Fibroblast of lung (primary cell): Measurements from ENCODE around the gene THRAP3.

Experiments
- EZH2 ChIP-seq: IDR thresholded peaks from 2 replicates; pipeline ENCODE4 v1.5.1; 2012; ENCODE audit warnings: low read length, control low read depth, mild to moderate bottlenecking; ENCODE audit errors: missing control alignments
- TF ChIP-seq, protein P1 (sequence below), 2 donors: IDR thresholded peaks in 1 of 2; conservative IDR thresholded peaks in 1 of 2; 1 replicate in 1 of 2; 2 replicates in 1 of 2; pipeline ENCODE4 v1.5.1; 2011 to 2012; ENCODE audit warnings: low read length in 2 of 2, control low read depth in 1 of 2, inconsistent platforms in 1 of 2, low read depth in 1 of 2, mild to moderate bottlenecking in 1 of 2

DNA sequence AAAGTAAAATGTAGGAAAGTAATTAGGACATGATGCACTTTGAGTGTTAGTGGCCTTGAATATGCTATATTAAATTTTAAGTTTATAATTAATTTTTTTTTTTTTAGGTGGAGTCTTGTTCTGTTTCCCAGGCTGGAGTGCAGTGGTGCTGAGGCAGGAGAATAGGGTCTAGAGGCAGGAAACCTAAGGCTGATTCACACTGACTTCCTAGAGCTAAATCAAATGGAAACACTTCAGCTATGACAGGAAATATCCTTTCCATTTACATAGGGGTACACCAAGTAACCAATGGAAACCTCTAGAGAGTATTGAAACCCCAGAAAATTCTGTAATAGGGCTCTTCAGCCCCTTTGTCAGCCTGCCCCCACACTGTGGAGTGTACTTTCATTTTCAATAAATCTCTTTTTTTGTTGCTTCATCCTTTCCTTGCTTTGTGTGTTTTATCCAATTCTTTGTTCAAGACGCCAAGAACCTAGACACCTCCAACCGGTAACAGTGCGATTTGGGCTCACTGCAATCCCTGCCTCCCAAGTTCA is 17.9 kb upstream of the THRAP3 start:
- TF ChIP-seq, protein P1, sequence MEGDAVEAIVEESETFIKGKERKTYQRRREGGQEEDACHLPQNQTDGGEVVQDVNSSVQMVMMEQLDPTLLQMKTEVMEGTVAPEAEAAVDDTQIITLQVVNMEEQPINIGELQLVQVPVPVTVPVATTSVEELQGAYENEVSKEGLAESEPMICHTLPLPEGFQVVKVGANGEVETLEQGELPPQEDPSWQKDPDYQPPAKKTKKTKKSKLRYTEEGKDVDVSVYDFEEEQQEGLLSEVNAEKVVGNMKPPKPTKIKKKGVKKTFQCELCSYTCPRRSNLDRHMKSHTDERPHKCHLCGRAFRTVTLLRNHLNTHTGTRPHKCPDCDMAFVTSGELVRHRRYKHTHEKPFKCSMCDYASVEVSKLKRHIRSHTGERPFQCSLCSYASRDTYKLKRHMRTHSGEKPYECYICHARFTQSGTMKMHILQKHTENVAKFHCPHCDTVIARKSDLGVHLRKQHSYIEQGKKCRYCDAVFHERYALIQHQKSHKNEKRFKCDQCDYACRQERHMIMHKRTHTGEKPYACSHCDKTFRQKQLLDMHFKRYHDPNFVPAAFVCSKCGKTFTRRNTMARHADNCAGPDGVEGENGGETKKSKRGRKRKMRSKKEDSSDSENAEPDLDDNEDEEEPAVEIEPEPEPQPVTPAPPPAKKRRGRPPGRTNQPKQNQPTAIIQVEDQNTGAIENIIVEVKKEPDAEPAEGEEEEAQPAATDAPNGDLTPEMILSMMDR (conservative IDR thresholded peaks at IDR 0.05 in 1 of 2, IDR thresholded peaks at IDR 0.05 in 1 of 2; ENCODE audit: low read depth in 1 of 2, low read length in 2 of 2) = no peak
- no peak for TF ChIP-seq EZH2
